Measurements from ENCODE around the gene ZNF275.
"Not testable (repeated sequence)": the region's sequence is repeated elsewhere in the genome, so short reads cannot be mapped to it uniquely, and the experiment has no call there.

ZNF275 gene, protein sequence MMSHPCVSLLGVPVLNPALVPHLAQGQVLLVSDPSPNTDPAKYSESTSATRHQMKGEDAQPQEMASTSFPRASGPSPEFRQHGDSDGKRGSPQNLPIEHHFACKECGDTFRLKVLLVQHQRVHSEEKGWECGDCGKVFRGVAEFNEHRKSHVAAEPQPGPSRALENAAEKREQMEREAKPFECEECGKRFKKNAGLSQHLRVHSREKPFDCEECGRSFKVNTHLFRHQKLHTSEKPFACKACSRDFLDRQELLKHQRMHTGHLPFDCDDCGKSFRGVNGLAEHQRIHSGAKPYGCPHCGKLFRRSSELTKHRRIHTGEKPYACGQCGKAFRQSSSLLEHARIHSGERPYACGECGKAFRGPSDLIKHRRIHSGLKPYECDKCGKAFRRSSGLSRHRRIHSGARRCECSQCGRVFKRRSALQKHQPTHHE

DNA sequence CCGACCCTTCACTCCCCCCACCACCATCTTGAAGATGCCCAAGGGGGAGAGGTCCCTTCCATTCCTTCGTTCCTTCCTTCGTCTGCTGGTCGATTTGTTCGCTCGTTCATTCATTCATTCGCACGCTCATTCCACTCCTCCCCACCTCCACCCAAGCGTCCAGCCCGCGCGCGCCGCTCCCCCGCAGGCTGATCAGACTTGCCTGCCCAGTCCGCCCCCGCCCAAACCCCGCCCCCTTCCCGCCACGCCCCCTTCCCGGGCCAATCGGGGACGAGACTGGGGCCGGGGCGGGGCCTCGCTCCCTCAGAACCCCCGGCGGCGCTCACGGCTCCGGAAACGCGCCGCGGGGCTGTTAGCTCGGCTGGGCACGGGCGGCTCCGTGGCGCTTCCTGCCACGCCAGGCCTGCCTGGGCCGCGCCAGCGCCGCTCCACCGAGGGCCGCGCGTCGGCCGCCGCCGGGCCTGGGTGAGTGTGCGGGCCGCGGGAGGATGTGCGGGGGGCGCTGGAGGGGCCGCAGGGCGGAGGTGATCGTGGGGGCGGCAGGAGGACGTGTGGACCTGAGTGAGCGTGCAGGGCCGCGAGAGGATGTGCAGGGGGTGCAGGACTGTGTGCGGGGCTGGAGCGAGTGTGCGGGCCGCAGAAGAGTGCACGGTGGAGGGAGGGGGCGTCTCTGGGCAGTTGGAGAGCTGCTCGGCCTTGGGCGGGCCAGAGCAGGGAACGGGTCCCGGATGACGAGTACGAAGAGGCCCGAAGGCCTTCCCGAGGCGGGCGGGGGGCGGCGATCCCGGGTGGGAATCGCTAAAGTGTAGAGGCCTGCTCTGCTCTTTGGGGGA lies at the start of gene ZNF275:
Gene ZNF275 (plus strand): TSS at position 333 of the 833 bp plus-strand sequence. CDS start 2,527 bp downstream, outside the sequence.
- DNase-seq, result peak; percentile 73

- DNase-seq, result not testable (repeated sequence)
Observed at GRCh38 chrX:153285678-153286077, 48.3 kb upstream of the ZNF275 start.

DNA sequence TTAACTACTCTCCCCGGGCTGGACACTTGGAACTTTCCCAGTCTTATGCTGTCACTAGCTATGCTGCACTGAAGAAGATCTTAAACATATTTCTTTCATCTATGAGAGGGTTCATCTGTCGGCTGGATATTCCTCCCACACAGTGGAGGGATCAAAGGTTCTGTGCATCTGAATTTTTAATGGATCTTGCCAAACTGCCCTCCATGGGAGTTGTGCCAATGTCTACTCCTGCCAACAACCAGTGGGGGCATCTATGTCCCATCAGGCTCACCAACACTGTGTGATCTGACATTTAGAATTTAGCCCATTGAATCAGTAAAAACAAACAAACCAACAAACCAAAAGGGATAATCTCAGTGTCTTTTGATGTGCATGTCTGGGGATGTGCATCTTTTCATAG lies 45.1 kb upstream of the ZNF275 start:
- not testable (repeated sequence) for DNase-seq

DNA sequence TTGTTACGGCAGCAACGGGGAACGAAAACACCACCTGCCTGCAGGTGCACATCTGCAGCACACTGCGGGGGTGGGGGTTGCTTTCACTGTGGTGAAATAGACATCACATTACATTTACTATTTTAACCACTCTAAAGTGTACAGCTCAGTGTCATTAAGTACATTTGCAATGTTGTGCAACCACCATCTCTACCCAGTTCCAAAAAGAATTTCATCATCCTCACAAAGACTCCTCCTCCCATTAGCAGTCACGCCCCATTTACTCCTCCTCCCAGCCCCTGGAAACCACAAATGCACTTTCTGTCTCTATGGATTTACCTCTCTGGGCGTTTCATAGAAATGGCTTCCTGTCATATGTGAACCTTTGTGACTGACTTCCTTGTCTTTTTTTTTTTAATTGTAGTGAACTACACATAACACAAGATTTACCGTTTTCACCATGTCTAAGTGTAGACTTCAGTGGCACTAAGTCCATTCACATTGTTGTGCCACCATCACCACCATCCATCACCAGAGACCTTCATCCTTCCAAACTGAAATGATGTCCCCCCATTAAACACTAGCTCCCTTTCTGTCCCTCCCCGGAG lies 40.4 kb upstream of the ZNF275 start:
- DNase-seq, result not testable (repeated sequence)

- no peak for DNase-seq
Observed at GRCh38 chrX:153297376-153297775, 36.6 kb upstream of the ZNF275 start.

DNA sequence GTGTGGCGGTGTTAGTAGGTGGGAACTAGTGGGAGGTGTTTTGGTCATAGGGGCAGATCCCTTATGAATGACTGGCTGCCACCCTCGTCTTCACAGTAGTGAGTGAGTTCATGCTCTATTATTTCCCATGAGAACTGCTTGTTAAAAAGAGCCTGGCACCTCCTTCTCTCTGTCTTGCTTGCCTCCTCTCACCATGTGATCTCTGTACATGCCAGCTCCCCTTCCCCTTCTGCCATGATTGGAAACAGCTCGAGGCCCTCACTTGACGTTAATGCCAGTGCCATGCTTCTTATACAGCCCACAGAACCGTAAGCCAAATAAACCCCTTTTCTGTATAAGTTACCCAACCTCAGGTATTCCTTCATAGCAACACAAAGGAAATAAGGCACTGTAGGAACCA lies 34.1 kb upstream of the ZNF275 start:
- DNase-seq, result no peak

DNA sequence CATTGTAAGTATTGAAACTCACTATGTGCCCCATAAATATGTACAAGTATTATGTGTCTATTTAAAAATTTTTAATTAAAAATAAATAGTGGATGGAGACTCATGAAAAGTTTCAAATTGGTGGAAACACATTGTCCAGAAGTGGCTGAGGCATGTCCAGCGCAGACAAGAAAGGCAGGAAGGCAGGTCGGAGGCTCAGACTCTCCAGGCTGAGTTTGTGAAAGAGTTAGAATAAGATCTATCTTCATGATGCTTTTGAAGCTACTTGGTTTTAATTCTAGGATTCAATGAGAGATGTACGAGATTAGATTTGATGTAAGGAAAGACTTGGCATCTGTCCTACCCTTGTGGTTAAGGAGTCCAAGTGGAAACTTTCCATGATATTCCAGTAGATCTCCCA lies 32.2 kb upstream of the ZNF275 start:
- DNase-seq, result no peak

- no peak for DNase-seq
Observed at GRCh38 chrX:153302796-153303195, 31.2 kb upstream of the ZNF275 start.

DNA sequence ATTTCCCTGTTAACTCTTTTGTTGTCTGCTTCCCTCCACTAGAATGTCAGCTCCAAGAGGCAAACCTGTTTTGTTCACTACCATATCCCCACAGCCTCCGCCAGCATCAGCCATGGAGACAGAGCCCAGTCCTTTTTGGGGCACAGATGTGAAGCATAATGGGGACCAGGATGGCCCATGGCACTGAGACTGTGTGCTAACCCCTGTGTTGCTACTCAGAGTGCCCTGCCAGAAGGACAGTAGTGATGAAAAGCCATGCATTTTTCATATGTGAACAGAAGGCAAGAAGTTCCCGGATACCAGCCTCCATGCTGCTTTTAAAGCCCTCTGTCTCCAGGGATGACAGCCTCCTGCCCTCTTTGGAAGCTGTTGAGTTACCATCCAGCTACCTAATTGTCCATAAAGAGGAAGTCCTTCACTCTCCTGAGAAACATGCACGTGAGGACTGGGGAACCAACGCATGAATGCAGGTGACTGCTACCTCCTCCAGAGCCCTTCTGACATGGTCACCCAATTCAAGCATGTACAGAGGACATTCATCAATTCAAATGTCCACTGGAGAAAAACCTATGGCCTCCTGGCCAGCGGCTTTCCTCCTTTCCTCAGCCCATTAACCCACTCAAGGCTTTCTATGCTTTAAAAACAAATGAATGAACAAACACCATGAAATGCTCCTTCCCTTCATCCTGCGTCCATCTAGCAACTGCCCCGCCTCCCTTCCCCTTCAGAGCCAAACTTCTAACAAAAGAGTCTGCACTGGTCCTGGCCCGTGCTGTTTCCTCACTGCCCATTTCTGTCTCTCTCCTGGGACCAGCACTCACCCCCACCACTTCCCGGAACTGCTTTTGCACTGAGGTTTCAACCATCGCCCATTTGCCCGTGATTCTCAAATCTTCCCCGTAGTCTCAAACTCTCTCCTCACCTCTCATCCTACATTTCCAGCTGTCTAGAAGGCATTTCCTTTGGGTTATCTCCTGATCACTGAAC lies 30.4 kb upstream of the ZNF275 start:
- DNase-seq, result no peak

GRCh38 chrX:153304988-153305736 lies 28.8 kb upstream of the ZNF275 start:
- DNase-seq, result no peak

GRCh38 chrX:153305972-153306371 lies 28.0 kb upstream of the ZNF275 start:
- DNase-seq, result no peak

GRCh38 chrX:153306527-153307115 lies 27.3 kb upstream of the ZNF275 start:
- DNase-seq, result no peak

GRCh38 chrX:153307276-153308178 lies 26.4 kb upstream of the ZNF275 start:
- no peak for DNase-seq

GRCh38 chrX:153310901-153311300 lies 23.1 kb upstream of the ZNF275 start:
- DNase-seq, result no peak

DNA sequence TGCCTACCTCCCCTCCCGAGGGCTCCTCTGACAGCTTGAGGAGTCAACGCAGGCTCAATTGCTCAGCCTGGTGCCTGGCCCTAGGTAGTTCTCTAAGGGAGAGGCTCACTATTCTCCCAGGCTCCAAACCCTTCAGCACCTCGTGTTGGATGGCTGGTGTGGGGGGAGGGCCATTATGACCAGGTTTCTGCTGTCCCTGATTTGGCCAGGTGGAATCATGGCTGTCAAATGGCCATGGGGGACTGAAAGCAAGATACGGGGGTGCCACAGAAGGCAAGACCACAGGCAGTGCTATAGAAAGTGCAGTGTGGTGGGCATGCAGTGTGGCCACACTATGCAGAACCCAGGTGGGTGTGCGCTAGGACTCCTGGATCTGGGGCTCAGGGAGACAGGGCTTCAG lies 21.9 kb upstream of the ZNF275 start:
- DNase-seq, result no peak

GRCh38 chrX:153312842-153313241 lies 21.1 kb upstream of the ZNF275 start:
- no peak for DNase-seq

GRCh38 chrX:153317306-153317705 lies 16.6 kb upstream of the ZNF275 start:
- DNase-seq, result no peak

DNA sequence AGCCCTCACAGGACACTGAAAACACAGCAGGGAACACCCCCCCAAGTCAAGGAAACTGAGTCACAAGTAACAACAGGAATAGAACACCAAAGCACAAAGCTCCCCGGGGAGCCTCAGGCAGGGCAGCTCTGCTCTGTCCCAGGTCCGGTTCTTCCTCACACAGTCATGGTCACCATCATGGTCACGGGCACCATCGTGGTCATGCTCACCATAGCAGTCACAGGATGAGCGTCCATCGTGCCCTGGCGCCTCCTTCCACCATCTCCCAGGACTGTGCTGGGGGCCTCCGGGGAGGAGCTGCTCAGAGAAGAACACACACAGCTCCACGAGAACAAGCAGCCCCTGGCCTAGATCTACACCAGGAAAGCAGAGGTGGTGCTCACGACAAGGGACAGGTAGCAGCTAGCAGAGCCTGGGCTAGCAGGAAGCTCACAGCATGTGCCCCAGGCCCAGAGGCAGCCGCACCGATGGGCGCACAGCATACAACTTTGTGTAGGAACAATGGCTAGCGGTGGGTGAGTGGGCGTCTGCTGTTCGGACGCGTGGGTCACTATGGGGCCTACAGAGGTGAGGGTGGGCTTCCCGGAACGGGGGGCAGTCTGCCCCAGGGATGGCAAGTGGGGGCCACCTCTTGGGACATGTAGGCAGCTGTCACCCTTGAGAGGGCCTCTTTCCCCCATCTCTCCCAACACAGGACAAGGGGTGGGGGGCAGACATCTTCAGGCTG lies 15.8 kb upstream of the ZNF275 start:
- no peak for DNase-seq

- DNase-seq, result no peak
Observed at GRCh38 chrX:153318811-153319210, 15.1 kb upstream of the ZNF275 start.
